GM12878 (cell line): ENCODE measurements around the gene NEAT1. TPM values are rescaled to one million over a fixed set of nuclear protein-coding genes. Genes with fewer than 3 reads are reported as not detected.

Source experiments
- BACH1 ChIP-seq: fragments of 450-650 bp; IDR thresholded peaks from 2 replicates; pipeline ENCODE4 v1.6.1; 2017; ENCODE audit warnings: mild to moderate bottlenecking, borderline replicate concordance
- CREB1 ChIP-seq: IDR thresholded peaks from 2 replicates; pipeline ENCODE4 v1.6.1; 2012; ENCODE audit warnings: low read depth, mild to moderate bottlenecking, inconsistent platforms
- DPF2 ChIP-seq: fragments of 450-650 bp; IDR thresholded peaks from 2 replicates; pipeline ENCODE4 v1.6.1; 2017; ENCODE audit warnings: mild to moderate bottlenecking
- FOXM1 ChIP-seq: IDR thresholded peaks from 2 replicates; pipeline ENCODE4 v1.6.1; 2012; ENCODE audit warnings: low read depth, mild to moderate bottlenecking, inconsistent platforms, low read length, moderate library complexity
- HDGF ChIP-seq: fragments of 450-650 bp; IDR thresholded peaks from 2 replicates; pipeline ENCODE4 v1.6.1; 2016; ENCODE audit warnings: antibody characterized with exemption
- MYC ChIP-seq: IDR thresholded peaks from 2 replicates; pipeline ENCODE4 v1.6.1; 2011; ENCODE audit warnings: mild to moderate bottlenecking, low read length, moderate library complexity, inconsistent platforms; ENCODE audit not compliant: insufficient read depth, insufficient replicate concordance, insufficient read length, severe bottlenecking
- NBN ChIP-seq: fragments of 450-650 bp; IDR thresholded peaks from 2 replicates; pipeline ENCODE4 v1.6.1; 2016
- RB1 ChIP-seq: fragments of 450-650 bp; formaldehyde crosslinking; IDR thresholded peaks from 2 replicates; pipeline ENCODE4 v1.6.1; 2017; ENCODE audit warnings: mild to moderate bottlenecking, borderline replicate concordance
- SIN3A ChIP-seq: IDR thresholded peaks from 2 replicates; pipeline ENCODE4 v1.6.1; 2012; ENCODE audit warnings: low read depth, low read length, improper control_type of control experiment
- TAF1 ChIP-seq: IDR thresholded peaks from 2 replicates; pipeline ENCODE4 v1.6.1; 2011; ENCODE audit warnings: mild to moderate bottlenecking, low read depth, low read length, borderline replicate concordance
- ZBTB33 ChIP-seq: fragments of 450-650 bp; IDR thresholded peaks from 2 replicates; pipeline ENCODE4 v1.6.1; 2017; ENCODE audit warnings: mild to moderate bottlenecking
- polyA plus RNA-seq, 11 experiments: library from polyadenylated mRNA; depleted of rRNA in 4 of 11; unstranded in 6 of 11; stranded (reverse) in 5 of 11; fragments of >200 nt; fragmentation: Nextera tagmentation in 4 of 11; fragmentation: Illumina TruSeq in 1 of 11; extraction: Ambion mirVana in 4 of 11; extraction: Trizol in 1 of 11; gene quantifications; 1 replicate in 1 of 11; 2 replicates in 10 of 11; pipeline versions ENCODE4 v1.2.1 to v1.2.3, GENCODE V29; 2011 to 2016; ENCODE audit warnings: inconsistent platforms in 2 of 11, missing spikeins in 2 of 11, low read depth in 1 of 11
- total RNA-seq, 4 experiments: library from RNA; depleted of rRNA in 3 of 4; stranded (reverse); fragments of >200 nt in 3 of 4; fragmentation: Illumina TruSeq in 1 of 4; extraction: Trizol in 1 of 4; gene quantifications; 2 replicates each; pipeline versions ENCODE4 v1.2.1 to v1.2.3, GENCODE V29; 2013 to 2021
- TF ChIP-seq, protein P1 (sequence below): IDR thresholded peaks from 2 replicates; pipeline ENCODE4 v1.6.1; 2012; ENCODE audit warnings: low read depth, low read length, improper control_type of control experiment
- TF ChIP-seq, protein P2 (sequence below): IDR thresholded peaks from 2 replicates; pipeline ENCODE4 v1.6.1; 2011; ENCODE audit warnings: mild to moderate bottlenecking, low read depth, low read length, moderate library complexity; ENCODE audit not compliant: insufficient replicate concordance
- TF ChIP-seq, protein P3 (sequence below): fragments of 450-650 bp; IDR thresholded peaks from 2 replicates; pipeline ENCODE4 v1.6.1; 2014; ENCODE audit warnings: mild to moderate bottlenecking
- TF ChIP-seq, protein P4 (sequence below): fragments of 150-350 bp; IDR thresholded peaks from 2 replicates; pipeline ENCODE4 v1.6.1; 2014; ENCODE audit warnings: mild to moderate bottlenecking, low read depth, low read length

The NEAT1 gene
- total and polyA plus RNA-seq, 10 of the 15 experiments (the other 5 are each of a cell fraction or from before 2014, with no cell fraction given): 13.6 to 328 (median 69.4) TPM

- peak; percentile 6; the same call in 1 of the 2 replicates for TF ChIP-seq TAF1
- TF ChIP-seq MYC: no peak
- TF ChIP-seq FOXM1: no peak
- 0 out of 2 replicates have a peak, but pooled peaks have one; percentile 9 for TF ChIP-seq SIN3A
- TF ChIP-seq RB1: no peak
- TF ChIP-seq, protein P1, sequence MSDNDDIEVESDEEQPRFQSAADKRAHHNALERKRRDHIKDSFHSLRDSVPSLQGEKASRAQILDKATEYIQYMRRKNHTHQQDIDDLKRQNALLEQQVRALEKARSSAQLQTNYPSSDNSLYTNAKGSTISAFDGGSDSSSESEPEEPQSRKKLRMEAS: no peak
- no peak; the same call in 1 of the 2 replicates for TF ChIP-seq BACH1
- TF ChIP-seq, protein P2, sequence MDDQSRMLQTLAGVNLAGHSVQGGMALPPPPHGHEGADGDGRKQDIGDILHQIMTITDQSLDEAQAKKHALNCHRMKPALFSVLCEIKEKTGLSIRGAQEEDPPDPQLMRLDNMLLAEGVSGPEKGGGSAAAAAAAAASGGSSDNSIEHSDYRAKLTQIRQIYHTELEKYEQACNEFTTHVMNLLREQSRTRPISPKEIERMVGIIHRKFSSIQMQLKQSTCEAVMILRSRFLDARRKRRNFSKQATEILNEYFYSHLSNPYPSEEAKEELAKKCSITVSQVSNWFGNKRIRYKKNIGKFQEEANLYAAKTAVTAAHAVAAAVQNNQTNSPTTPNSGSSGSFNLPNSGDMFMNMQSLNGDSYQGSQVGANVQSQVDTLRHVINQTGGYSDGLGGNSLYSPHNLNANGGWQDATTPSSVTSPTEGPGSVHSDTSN: peak; percentile 65
- TF ChIP-seq, protein P3, sequence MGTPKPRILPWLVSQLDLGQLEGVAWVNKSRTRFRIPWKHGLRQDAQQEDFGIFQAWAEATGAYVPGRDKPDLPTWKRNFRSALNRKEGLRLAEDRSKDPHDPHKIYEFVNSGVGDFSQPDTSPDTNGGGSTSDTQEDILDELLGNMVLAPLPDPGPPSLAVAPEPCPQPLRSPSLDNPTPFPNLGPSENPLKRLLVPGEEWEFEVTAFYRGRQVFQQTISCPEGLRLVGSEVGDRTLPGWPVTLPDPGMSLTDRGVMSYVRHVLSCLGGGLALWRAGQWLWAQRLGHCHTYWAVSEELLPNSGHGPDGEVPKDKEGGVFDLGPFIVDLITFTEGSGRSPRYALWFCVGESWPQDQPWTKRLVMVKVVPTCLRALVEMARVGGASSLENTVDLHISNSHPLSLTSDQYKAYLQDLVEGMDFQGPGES: no peak
- TF ChIP-seq NBN: no peak
- TF ChIP-seq CREB1: no peak
- no peak for TF ChIP-seq HDGF
- TF ChIP-seq, protein P4, sequence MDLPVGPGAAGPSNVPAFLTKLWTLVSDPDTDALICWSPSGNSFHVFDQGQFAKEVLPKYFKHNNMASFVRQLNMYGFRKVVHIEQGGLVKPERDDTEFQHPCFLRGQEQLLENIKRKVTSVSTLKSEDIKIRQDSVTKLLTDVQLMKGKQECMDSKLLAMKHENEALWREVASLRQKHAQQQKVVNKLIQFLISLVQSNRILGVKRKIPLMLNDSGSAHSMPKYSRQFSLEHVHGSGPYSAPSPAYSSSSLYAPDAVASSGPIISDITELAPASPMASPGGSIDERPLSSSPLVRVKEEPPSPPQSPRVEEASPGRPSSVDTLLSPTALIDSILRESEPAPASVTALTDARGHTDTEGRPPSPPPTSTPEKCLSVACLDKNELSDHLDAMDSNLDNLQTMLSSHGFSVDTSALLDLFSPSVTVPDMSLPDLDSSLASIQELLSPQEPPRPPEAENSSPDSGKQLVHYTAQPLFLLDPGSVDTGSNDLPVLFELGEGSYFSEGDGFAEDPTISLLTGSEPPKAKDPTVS: no peak
- no peak for TF ChIP-seq DPF2
- TF ChIP-seq ZBTB33: no peak
Measured at GRCh38 chr11:65423516-65424204, 1.1 kb downstream of the NEAT1 start (continued).
